Parathyroid adenoma (tissue), 2 donors: Measurements from ENCODE around the gene CDC14A.

Experiments
- H2AFZ ChIP-seq: fragments of 300-600 bp; sonication (generic); one replicate; pipeline ENCODE4 v1.7.0; 2017; ENCODE audit warnings: antibody characterized with exemption, mild to moderate bottlenecking
- H3K27ac ChIP-seq: fragments of 300-600 bp; sonication (generic); one replicate; pipeline ENCODE4 v1.7.0; 2017
- H3K27me3 ChIP-seq: fragments of 300-600 bp; sonication (generic); one replicate; pipeline ENCODE4 v1.7.0; 2017; ENCODE audit warnings: low read length; ENCODE audit not compliant: control insufficient read depth, insufficient read depth
- H3K36me3 ChIP-seq: fragments of 300-600 bp; sonication (generic); one replicate; pipeline ENCODE4 v1.7.0; 2017; ENCODE audit warnings: low read length; ENCODE audit not compliant: control insufficient read depth, insufficient read depth
- H3K4me1 ChIP-seq: fragments of 300-600 bp; sonication (generic); one replicate; pipeline ENCODE4 v1.7.0; 2017; ENCODE audit warnings: control low read depth
- H3K4me2 ChIP-seq: fragments of 300-600 bp; sonication (generic); one replicate; pipeline ENCODE4 v1.7.0; 2017; ENCODE audit warnings: low read length
- H3K4me3 ChIP-seq: fragments of 300-600 bp; sonication (generic); one replicate; pipeline ENCODE4 v1.7.0; 2017; ENCODE audit warnings: low read depth, low read length
- H3K79me2 ChIP-seq: fragments of 300-600 bp; sonication (generic); one replicate; pipeline ENCODE4 v1.7.0; 2017; ENCODE audit warnings: control low read depth
- H3K9ac ChIP-seq: fragments of 300-600 bp; sonication (generic); one replicate; pipeline ENCODE4 v1.7.0; 2017; ENCODE audit warnings: mild to moderate bottlenecking
- H3K9me3 ChIP-seq: fragments of 300-600 bp; sonication (generic); one replicate; pipeline ENCODE4 v1.7.0; 2017; ENCODE audit warnings: low read length; ENCODE audit not compliant: control insufficient read depth
- CTCF ChIP-seq: fragments of 300-600 bp; sonication (generic); IDR thresholded peaks from one replicate; pipeline ENCODE4 v1.7.0; 2017; ENCODE audit warnings: antibody characterized with exemption, mild to moderate bottlenecking
- donor health status: primary hyperparathyroidism.

The CDC14A gene

DNA sequence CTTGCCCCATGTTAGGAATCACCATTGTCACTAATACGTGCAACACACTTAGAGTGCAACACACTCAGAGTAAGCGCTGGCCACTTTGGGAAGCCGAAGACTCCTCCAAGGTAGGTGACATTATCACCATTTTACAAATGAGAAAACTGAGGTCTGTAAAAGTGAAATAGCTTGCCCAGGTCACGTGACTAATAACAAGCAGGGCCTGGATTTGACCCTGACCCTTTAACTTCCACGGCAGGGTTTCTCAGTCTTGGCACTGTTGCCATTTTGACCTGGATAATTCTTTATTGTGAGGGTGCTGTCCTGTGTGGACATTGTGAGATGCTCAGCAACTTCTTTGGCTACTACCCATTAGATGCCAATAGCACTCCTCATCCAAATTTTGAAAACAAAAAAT lies 177.8 kb downstream of the CDC14A start:
- no peaks in the 10 kb centered on the region for H3K36me3 ChIP-seq
- no peak overlapping the region for H3K4me2 ChIP-seq
- no peak for TF ChIP-seq CTCF
- no peaks in the 10 kb centered on the region for H3K27me3 ChIP-seq
- H3K79me2 ChIP-seq, result no peaks in the 10 kb centered on the region
- H3K4me1 ChIP-seq, result peaks cover 9% of the 10 kb centered on the region
- H3K4me3 ChIP-seq, result no peak overlapping the region
- H2AFZ ChIP-seq, result no peak overlapping the region
- H3K9me3 ChIP-seq, result no peaks in the 10 kb centered on the region
- H3K27ac ChIP-seq, result peak overlapping the region; percentile 78
- H3K9ac ChIP-seq, result no peak overlapping the region

DNA sequence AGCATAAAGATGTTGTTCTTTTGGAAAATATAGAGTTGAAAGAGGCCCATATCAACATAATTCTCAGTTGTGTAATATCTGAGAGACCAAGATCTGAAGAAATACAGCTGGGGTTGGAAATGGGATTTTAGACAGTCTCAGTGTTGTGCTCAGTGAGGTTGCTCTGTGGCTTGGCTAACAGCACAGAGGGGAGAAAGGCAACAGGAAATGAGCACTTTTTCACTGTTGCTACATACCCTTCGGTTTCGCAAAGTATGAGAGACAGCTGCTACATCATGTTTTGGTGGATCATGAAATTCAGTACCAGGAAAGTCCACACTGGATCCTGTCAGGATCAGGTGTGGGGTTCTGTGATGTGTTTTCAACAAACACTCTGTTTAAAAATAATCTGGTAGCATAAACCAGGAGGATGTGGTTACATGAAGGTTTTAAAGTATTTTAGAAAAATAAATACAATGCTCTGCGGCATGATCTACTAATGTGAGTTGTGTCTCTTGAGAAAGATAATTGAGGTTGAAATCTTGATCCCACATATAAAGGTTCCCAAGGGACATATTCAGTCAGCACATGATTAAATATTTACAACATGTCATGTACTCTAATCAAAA lies 178.7 kb downstream of the CDC14A start:
- H3K36me3 ChIP-seq, result no peaks in the 10 kb centered on the region
- no peaks in the 10 kb centered on the region for H3K79me2 ChIP-seq
- TF ChIP-seq CTCF, result no peak
- H3K27me3 ChIP-seq, result no peaks in the 10 kb centered on the region
- H3K4me1 ChIP-seq, result peaks cover 9% of the 10 kb centered on the region
- H3K4me2 ChIP-seq, result no peak overlapping the region
- no peak overlapping the region for H3K4me3 ChIP-seq
- no peak overlapping the region for H3K9ac ChIP-seq
- no peak overlapping the region for H3K27ac ChIP-seq
- H2AFZ ChIP-seq, result peak overlapping the region; percentile 29
- no peaks in the 10 kb centered on the region for H3K9me3 ChIP-seq

GRCh38 chr1:100532645-100533044 lies 180.3 kb downstream of the CDC14A start:
- Histone ChIP-seq H3K9me3 (no peaks in the 10 kb centered on the region), H3K4me2 (no peak overlapping the region), H3K27ac (no peak overlapping the region), H3K4me1 (peaks cover 9% of the 10 kb centered on the region), H3K79me2 (no peaks in the 10 kb centered on the region), H3K27me3 (no peaks in the 10 kb centered on the region), H3K4me3 (no peak overlapping the region), H3K36me3 (no peaks in the 10 kb centered on the region), H2AFZ (no peak overlapping the region), H3K9ac (no peak overlapping the region)
- no peak for TF ChIP-seq CTCF

- no peaks in the 10 kb centered on the region for H3K4me1 ChIP-seq
- H3K9me3 ChIP-seq, result no peaks in the 10 kb centered on the region
- TF ChIP-seq CTCF, result no peak
Measured at GRCh38 chr1:100535264-100535663, 183.0 kb downstream of the CDC14A start.

DNA sequence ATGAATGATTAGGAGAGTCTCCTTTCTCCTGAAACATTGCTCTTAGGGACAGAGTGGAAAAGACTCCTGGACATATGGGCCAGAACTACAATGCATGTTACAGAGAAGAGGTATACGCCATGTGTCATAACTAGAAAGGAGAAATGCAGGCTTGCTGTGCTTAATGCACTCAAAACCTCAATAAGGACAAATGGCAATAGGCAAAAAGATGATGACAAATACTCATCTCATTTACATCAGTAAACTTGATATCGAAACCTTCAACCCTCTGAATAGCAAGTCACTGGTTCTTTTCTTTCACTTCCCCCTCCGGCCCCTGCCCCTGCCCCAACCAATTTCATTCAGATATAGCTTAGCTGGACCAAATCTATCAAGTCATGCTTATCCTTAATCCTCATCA lies 183.7 kb downstream of the CDC14A start:
- no peak overlapping the region for H2AFZ ChIP-seq
- no peak overlapping the region for H3K9ac ChIP-seq
- no peaks in the 10 kb centered on the region for H3K79me2 ChIP-seq
- no peaks in the 10 kb centered on the region for H3K27me3 ChIP-seq
- H3K4me2 ChIP-seq, result no peak overlapping the region
- H3K4me1 ChIP-seq, result no peaks in the 10 kb centered on the region
- no peaks in the 10 kb centered on the region for H3K9me3 ChIP-seq
- H3K27ac ChIP-seq, result no peak overlapping the region
- TF ChIP-seq CTCF, result no peak
- no peak overlapping the region for H3K4me3 ChIP-seq
- H3K36me3 ChIP-seq, result no peaks in the 10 kb centered on the region

More at GRCh38 chr1:100535264-100535663, 183.0 kb downstream of the CDC14A start:
- Histone ChIP-seq H3K9ac (no peak overlapping the region), H3K36me3 (no peaks in the 10 kb centered on the region), H3K27me3 (no peaks in the 10 kb centered on the region), H3K79me2 (no peaks in the 10 kb centered on the region), H3K4me2 (no peak overlapping the region), H3K27ac (no peak overlapping the region), H3K4me3 (no peak overlapping the region), H2AFZ (no peak overlapping the region)
